HUES48 (cell line): ENCODE data around the gene BRME1.

Experiments
- H3K27ac ChIP-seq: one replicate; pipeline ENCODE4 v1.7.0; 2013; ENCODE audit warnings: low read depth, low read length, inconsistent platforms
- H3K27me3 ChIP-seq: 2 replicates; pipeline ENCODE4 v1.6.1; 2013; ENCODE audit warnings: mild to moderate bottlenecking, low read length; ENCODE audit not compliant: control insufficient read depth, insufficient read depth
- H3K36me3 ChIP-seq: 2 replicates; pipeline ENCODE4 v1.6.1; 2013; ENCODE audit warnings: low read length; ENCODE audit not compliant: control insufficient read depth, insufficient read depth
- H3K4me1 ChIP-seq: 2 replicates; pipeline ENCODE4 v1.6.1; 2013; ENCODE audit warnings: mild to moderate bottlenecking, low read length; ENCODE audit not compliant: control insufficient read depth, insufficient read depth
- H3K4me3 ChIP-seq: 2 replicates; pipeline ENCODE4 v1.5.1; 2013; ENCODE audit warnings: mild to moderate bottlenecking, low read depth, low read length
- H3K9ac ChIP-seq: 2 replicates; pipeline ENCODE4 v1.6.1; 2013; ENCODE audit warnings: mild to moderate bottlenecking, low read depth, low read length, moderate library complexity
- H3K9me3 ChIP-seq: 2 replicates; pipeline ENCODE4 v1.6.1; 2013; ENCODE audit warnings: low read length; ENCODE audit not compliant: control insufficient read depth, insufficient read depth

BRME1 gene

GRCh38 chr19:13908674-13909073, 2.8 kb upstream of the BRME1 start:
- no peaks in the 10 kb centered on the region for H3K9me3 ChIP-seq
- no peak overlapping the region for H3K4me3 ChIP-seq
- peaks cover 10% of the 10 kb centered on the region for H3K27me3 ChIP-seq
- H3K27ac ChIP-seq: no peak overlapping the region
- H3K4me1 ChIP-seq: no peaks in the 10 kb centered on the region
- no peak overlapping the region for H3K9ac ChIP-seq
- H3K36me3 ChIP-seq: peaks cover 24% of the 10 kb centered on the region

GRCh38 chr19:13906910-13907309, 993 bp upstream of the BRME1 start:
- H3K9me3 ChIP-seq: no peaks in the 10 kb centered on the region
- no peak overlapping the region for H3K27ac ChIP-seq
- peaks cover 10% of the 10 kb centered on the region for H3K27me3 ChIP-seq
- no peaks in the 10 kb centered on the region for H3K4me1 ChIP-seq
- 0 out of 2 replicates have a peak overlapping the region, but pooled peaks have one; percentile 45 for H3K9ac ChIP-seq
- H3K36me3 ChIP-seq: peaks cover 8% of the 10 kb centered on the region
- peak overlapping the region; percentile 90 for H3K4me3 ChIP-seq

- Histone ChIP-seq H3K4me1 (no peaks in the 10 kb centered on the region), H3K9me3 (no peaks in the 10 kb centered on the region), H3K4me3 (peak overlapping the region; percentile 90), H3K9ac (peak overlapping the region; percentile 45; the same call in 1 of the 2 replicates), H3K27ac (no peak overlapping the region), H3K27me3 (peaks cover 10% of the 10 kb centered on the region), H3K36me3 (peaks cover 8% of the 10 kb centered on the region)
Measured at GRCh38 chr19:13906521-13906904, 596 bp upstream of the BRME1 start.

GRCh38 chr19:13902993-13903555, 2.8 kb downstream of the BRME1 start:
- H3K9me3 ChIP-seq: no peaks in the 10 kb centered on the region
- H3K27ac ChIP-seq: no peak overlapping the region
- no peak overlapping the region for H3K9ac ChIP-seq
- H3K36me3 ChIP-seq: no peaks in the 10 kb centered on the region
- H3K4me1 ChIP-seq: no peaks in the 10 kb centered on the region
- H3K27me3 ChIP-seq: peaks cover 10% of the 10 kb centered on the region
- no peak overlapping the region for H3K4me3 ChIP-seq

GRCh38 chr19:13899912-13900584, 5.9 kb downstream of the BRME1 start:
- H3K27me3 ChIP-seq: peaks cover 4% of the 10 kb centered on the region; the same call in 1 of the 2 replicates
- H3K9ac ChIP-seq: no peak overlapping the region
- H3K4me1 ChIP-seq: no peaks in the 10 kb centered on the region
- H3K36me3 ChIP-seq: no peaks in the 10 kb centered on the region
- no peak overlapping the region for H3K4me3 ChIP-seq
- H3K9me3 ChIP-seq: no peaks in the 10 kb centered on the region
- H3K27ac ChIP-seq: no peak overlapping the region

- Histone ChIP-seq H3K4me3 (no peak overlapping the region), H3K27me3 (no peaks in the 10 kb centered on the region), H3K4me1 (no peaks in the 10 kb centered on the region), H3K27ac (no peak overlapping the region), H3K9ac (no peak overlapping the region), H3K36me3 (no peaks in the 10 kb centered on the region), H3K9me3 (no peaks in the 10 kb centered on the region)
Measured at GRCh38 chr19:13899393-13899792, 6.5 kb downstream of the BRME1 start.

GRCh38 chr19:13896227-13896626, 9.7 kb downstream of the BRME1 start:
- no peaks in the 10 kb centered on the region for H3K4me1 ChIP-seq
- no peak overlapping the region for H3K27ac ChIP-seq
- no peaks in the 10 kb centered on the region for H3K36me3 ChIP-seq
- no peak overlapping the region for H3K4me3 ChIP-seq
- H3K9me3 ChIP-seq: no peaks in the 10 kb centered on the region
- H3K27me3 ChIP-seq: no peaks in the 10 kb centered on the region
- H3K9ac ChIP-seq: no peak overlapping the region

GRCh38 chr19:13894552-13894951, 11.4 kb downstream of the BRME1 start:
- Histone ChIP-seq H3K27me3 (no peaks in the 10 kb centered on the region), H3K36me3 (no peaks in the 10 kb centered on the region), H3K27ac (no peak overlapping the region), H3K9ac (no peak overlapping the region), H3K4me1 (no peaks in the 10 kb centered on the region), H3K9me3 (no peaks in the 10 kb centered on the region), H3K4me3 (no peak overlapping the region)

GRCh38 chr19:13892870-13893269, 13.0 kb downstream of the BRME1 start:
- no peak overlapping the region for H3K4me3 ChIP-seq
- no peaks in the 10 kb centered on the region for H3K4me1 ChIP-seq
- no peaks in the 10 kb centered on the region for H3K9me3 ChIP-seq
- H3K9ac ChIP-seq: no peak overlapping the region
- no peak overlapping the region for H3K27ac ChIP-seq
- no peaks in the 10 kb centered on the region for H3K27me3 ChIP-seq
- H3K36me3 ChIP-seq: no peaks in the 10 kb centered on the region

- Histone ChIP-seq H3K27ac (no peak overlapping the region), H3K27me3 (no peaks in the 10 kb centered on the region), H3K9ac (no peak overlapping the region), H3K4me1 (no peaks in the 10 kb centered on the region), H3K36me3 (no peaks in the 10 kb centered on the region), H3K9me3 (no peaks in the 10 kb centered on the region), H3K4me3 (no peak overlapping the region)
Measured at GRCh38 chr19:13890136-13890535, 15.8 kb downstream of the BRME1 start.

- Histone ChIP-seq H3K4me3 (no peak overlapping the region), H3K27me3 (no peaks in the 10 kb centered on the region), H3K36me3 (no peaks in the 10 kb centered on the region), H3K9ac (no peak overlapping the region), H3K27ac (no peak overlapping the region), H3K4me1 (no peaks in the 10 kb centered on the region), H3K9me3 (no peaks in the 10 kb centered on the region)
Measured at GRCh38 chr19:13888281-13888680, 17.6 kb downstream of the BRME1 start.
